WI38 (cell line): Measurements from ENCODE around the gene ARHGAP24.

Source experiments
- H3K4me3 ChIP-seq: 2 replicates; pipeline ENCODE4 v1.5.1; 2011; ENCODE audit warnings: low read depth, mild to moderate bottlenecking, control low read depth, low read length
- TF ChIP-seq, protein P1 (sequence below): IDR thresholded peaks from 2 replicates; pipeline ENCODE4 v1.5.1; 2012; ENCODE audit warnings: low read depth, mild to moderate bottlenecking, control low read depth, low read length

The ARHGAP24 gene

GRCh38 chr4:85587952-85588351 lies 113.0 kb downstream of the ARHGAP24 start:
- TF ChIP-seq, protein P1, sequence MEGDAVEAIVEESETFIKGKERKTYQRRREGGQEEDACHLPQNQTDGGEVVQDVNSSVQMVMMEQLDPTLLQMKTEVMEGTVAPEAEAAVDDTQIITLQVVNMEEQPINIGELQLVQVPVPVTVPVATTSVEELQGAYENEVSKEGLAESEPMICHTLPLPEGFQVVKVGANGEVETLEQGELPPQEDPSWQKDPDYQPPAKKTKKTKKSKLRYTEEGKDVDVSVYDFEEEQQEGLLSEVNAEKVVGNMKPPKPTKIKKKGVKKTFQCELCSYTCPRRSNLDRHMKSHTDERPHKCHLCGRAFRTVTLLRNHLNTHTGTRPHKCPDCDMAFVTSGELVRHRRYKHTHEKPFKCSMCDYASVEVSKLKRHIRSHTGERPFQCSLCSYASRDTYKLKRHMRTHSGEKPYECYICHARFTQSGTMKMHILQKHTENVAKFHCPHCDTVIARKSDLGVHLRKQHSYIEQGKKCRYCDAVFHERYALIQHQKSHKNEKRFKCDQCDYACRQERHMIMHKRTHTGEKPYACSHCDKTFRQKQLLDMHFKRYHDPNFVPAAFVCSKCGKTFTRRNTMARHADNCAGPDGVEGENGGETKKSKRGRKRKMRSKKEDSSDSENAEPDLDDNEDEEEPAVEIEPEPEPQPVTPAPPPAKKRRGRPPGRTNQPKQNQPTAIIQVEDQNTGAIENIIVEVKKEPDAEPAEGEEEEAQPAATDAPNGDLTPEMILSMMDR = no peak
- H3K4me3 ChIP-seq = no peak overlapping the region

GRCh38 chr4:85591406-85592098 lies 116.6 kb downstream of the ARHGAP24 start:
- H3K4me3 ChIP-seq = no peak overlapping the region
- TF ChIP-seq, protein P1 = no peak

DNA sequence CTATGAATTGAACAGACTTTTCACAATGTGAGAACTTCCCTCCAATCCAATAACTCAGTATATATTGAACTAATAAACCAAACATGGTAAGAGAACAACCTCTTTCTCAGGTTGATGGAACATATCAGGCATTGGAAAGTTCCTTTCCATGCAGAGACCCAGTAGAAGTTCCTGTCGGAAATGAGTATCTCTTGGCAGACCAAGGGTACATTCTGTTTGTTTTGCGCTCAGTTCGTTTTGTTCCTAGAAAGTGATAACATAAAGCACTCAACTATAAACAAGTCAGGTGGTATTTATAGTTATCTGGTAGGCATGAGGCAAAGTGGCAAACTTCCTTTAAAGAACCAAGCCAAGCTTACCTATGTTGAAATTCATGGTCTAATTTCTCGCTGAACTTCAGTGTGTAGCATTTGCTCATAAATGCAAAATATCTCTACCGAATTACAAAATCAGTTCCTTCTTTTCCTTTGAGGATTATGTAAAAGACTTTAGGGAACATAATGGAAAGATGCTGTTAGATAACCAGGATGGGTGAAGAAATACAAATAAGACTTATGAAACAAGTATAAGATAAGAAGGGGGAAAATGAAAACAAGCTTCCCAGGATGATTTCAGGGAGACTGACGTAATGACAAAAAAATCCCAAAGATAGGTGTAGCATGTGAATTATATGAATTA lies 120.3 kb downstream of the ARHGAP24 start:
- TF ChIP-seq, protein P1 = no peak
- H3K4me3 ChIP-seq = no peak overlapping the region

- TF ChIP-seq, protein P1 = no peak
These were observed 121.0 kb downstream of the ARHGAP24 start for GRCh38 chr4:85595796-85596559.

DNA sequence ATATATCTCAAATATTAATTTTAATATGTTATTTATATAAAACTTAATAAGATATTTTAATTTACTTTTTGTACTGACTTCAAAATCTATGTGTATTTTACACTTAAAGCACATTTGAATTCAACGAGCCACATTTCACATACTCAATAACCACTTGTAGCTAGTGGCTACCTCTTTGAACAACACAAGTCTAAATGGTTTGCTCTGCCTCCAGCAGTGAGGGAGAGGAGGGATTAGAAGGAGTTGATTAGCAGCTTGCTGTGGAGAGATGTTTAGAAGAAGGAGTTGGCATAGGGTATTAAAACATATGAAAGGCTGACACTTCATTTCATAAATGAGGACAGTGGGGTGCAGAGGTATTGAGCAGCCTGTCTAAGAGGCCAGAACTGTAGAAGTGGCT lies 124.0 kb downstream of the ARHGAP24 start:
- no peak overlapping the region for H3K4me3 ChIP-seq

More at GRCh38 chr4:85595796-85596559, 121.0 kb downstream of the ARHGAP24 start:
- no peak overlapping the region for H3K4me3 ChIP-seq

GRCh38 chr4:85600501-85600900 lies 125.6 kb downstream of the ARHGAP24 start:
- TF ChIP-seq, protein P1 = no peak
- no peak overlapping the region for H3K4me3 ChIP-seq

More for the DNA sequence above, 124.0 kb downstream of the ARHGAP24 start:
- TF ChIP-seq, protein P1 = no peak
